Measurements from ENCODE around the gene PCGF3.

PCGF3 gene

GRCh38 chr4:717601-718320 is 12.1 kb downstream of the PCGF3 start:
- peaks cover 63% of the 10 kb centered on the region for H3K79me2 ChIP-seq (ENCODE audit: insufficient read depth, low read length)
- no peak overlapping the region for H3K9ac ChIP-seq (ENCODE audit: low read length)
- no peak for TF ChIP-seq CTCF (IDR thresholded peaks at IDR 0.05; ENCODE audit: insufficient read depth, low read length, poor library complexity, severe bottlenecking)
- no peak for TF ChIP-seq EZH2phosphoT487 (conservative IDR thresholded peaks at IDR 0.05; ENCODE audit: low read length)
- H2AFZ ChIP-seq (ENCODE audit: low read depth, low read length, severe bottlenecking) = no peak overlapping the region
- no peaks in the 10 kb centered on the region for H3K9me2 ChIP-seq (replicated peaks; ENCODE audit: insufficient read depth, low read length)
- no peaks in the 10 kb centered on the region; the same call in 1 of the 2 replicates for H4K20me1 ChIP-seq (ENCODE audit: low read depth, low read length)
- H3K4me2 ChIP-seq (ENCODE audit: low read depth, low read length, poor library complexity, severe bottlenecking) = no peak overlapping the region
- no peaks in the 10 kb centered on the region for H3K9me3 ChIP-seq (ENCODE audit: insufficient read depth, low read length)
- no peak overlapping the region for H3K27ac ChIP-seq (ENCODE audit: low read depth, low read length)
- H3F3A ChIP-seq (ENCODE audit: insufficient read depth) = no peaks in the 10 kb centered on the region
- H3K36me3 ChIP-seq (ENCODE audit: low read length) = no peaks in the 10 kb centered on the region
- no peaks in the 10 kb centered on the region for H3K27me3 ChIP-seq (ENCODE audit: low read length)
- H3K4me3 ChIP-seq (ENCODE audit: insufficient read depth, low read length, poor library complexity, severe bottlenecking) = no peak overlapping the region

- Histone ChIP-seq H3K27ac (ENCODE audit: low read depth, low read length) (no peak overlapping the region), H3K79me2 (ENCODE audit: insufficient read depth, low read length) (peaks cover 63% of the 10 kb centered on the region), H3K4me2 (ENCODE audit: low read depth, low read length, poor library complexity, severe bottlenecking) (no peak overlapping the region), H2AFZ (ENCODE audit: low read depth, low read length, severe bottlenecking) (no peak overlapping the region), H3K9me2 (replicated peaks; ENCODE audit: insufficient read depth, low read length) (no peaks in the 10 kb centered on the region), H3K36me3 (ENCODE audit: low read length) (no peaks in the 10 kb centered on the region), H3F3A (ENCODE audit: insufficient read depth) (no peaks in the 10 kb centered on the region), H3K9me3 (ENCODE audit: insufficient read depth, low read length) (no peaks in the 10 kb centered on the region), H3K9ac (ENCODE audit: low read length) (no peak overlapping the region), H3K27me3 (ENCODE audit: low read length) (no peaks in the 10 kb centered on the region), H4K20me1 (ENCODE audit: low read depth, low read length) (no peaks in the 10 kb centered on the region; the same call in 1 of the 2 replicates), H3K4me3 (ENCODE audit: insufficient read depth, low read length, poor library complexity, severe bottlenecking) (no peak overlapping the region)
- no peak for TF ChIP-seq EZH2phosphoT487 (conservative IDR thresholded peaks at IDR 0.05; ENCODE audit: low read length)
- no peak for TF ChIP-seq CTCF (IDR thresholded peaks at IDR 0.05; ENCODE audit: insufficient read depth, low read length, poor library complexity, severe bottlenecking)
Observed at GRCh38 chr4:718460-718859, 12.8 kb downstream of the PCGF3 start.

DNA sequence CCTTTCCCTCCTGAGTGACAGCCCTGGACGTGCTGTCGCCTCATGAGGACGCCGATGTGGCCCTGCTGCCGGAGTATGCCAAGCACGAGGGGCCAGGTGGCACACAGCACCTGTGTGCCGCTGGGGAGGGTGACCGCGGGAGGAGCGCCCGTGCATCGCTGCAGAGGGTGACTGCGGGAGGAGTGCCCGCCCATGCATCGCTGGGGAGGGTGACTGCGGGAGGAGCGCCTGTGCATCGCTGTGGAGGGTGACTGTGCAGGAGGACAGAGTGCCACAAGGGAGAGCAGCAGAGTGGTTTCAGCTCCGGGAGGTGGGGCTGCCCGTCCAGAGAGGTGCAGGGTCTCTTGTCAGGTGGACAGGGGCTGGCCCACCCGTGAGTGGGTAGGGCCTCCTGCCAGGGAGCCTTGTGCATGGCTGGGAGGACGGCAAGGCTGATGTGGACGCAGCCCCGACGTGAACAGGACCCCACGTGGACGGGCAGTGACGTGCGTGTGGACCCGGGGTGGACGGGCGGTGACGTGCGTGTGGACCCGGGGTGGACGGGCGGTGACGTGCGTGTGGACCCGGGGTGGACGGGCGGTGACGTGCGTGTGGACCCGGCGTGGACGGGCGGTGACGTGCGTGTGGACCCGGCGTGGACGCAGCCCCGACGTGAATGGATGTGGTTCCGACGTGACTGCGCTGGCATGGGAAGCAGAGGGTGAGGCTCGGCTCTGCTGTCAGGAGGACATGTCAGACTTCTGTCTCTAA is 14.7 kb downstream of the PCGF3 start:
- no peaks in the 10 kb centered on the region for H3K9me2 ChIP-seq (replicated peaks; ENCODE audit: insufficient read depth, low read length)
- H3F3A ChIP-seq (ENCODE audit: insufficient read depth) = no peaks in the 10 kb centered on the region
- H4K20me1 ChIP-seq (ENCODE audit: low read depth, low read length) = no peaks in the 10 kb centered on the region; the same call in 1 of the 2 replicates
- no peak overlapping the region for H3K4me3 ChIP-seq (ENCODE audit: insufficient read depth, low read length, poor library complexity, severe bottlenecking)
- TF ChIP-seq CTCF (IDR thresholded peaks at IDR 0.05; ENCODE audit: insufficient read depth, low read length, poor library complexity, severe bottlenecking) (no peak), EZH2phosphoT487 (conservative IDR thresholded peaks at IDR 0.05; ENCODE audit: low read length) (no peak)
- H3K9ac ChIP-seq (ENCODE audit: low read length) = no peak overlapping the region
- H3K27ac ChIP-seq (ENCODE audit: low read depth, low read length) = no peak overlapping the region
- no peaks in the 10 kb centered on the region for H3K36me3 ChIP-seq (ENCODE audit: low read length)
- H2AFZ ChIP-seq (ENCODE audit: low read depth, low read length, severe bottlenecking) = no peak overlapping the region
- no peak overlapping the region for H3K4me2 ChIP-seq (ENCODE audit: low read depth, low read length, poor library complexity, severe bottlenecking)
- H3K79me2 ChIP-seq (ENCODE audit: insufficient read depth, low read length) = peaks cover 54% of the 10 kb centered on the region
- no peaks in the 10 kb centered on the region for H3K9me3 ChIP-seq (ENCODE audit: insufficient read depth, low read length)
- H3K27me3 ChIP-seq (ENCODE audit: low read length) = no peaks in the 10 kb centered on the region
